ENCODE results near the gene VEPH1. TPM values are rescaled to one million over a fixed set of nuclear protein-coding genes. Genes with fewer than 3 reads are reported as not detected.

The VEPH1 gene
- polyA plus RNA-seq, 1 donor (not counting 4 experiments of a cell fraction or from before 2014, with no cell fraction given), result 0.21 TPM

DNA sequence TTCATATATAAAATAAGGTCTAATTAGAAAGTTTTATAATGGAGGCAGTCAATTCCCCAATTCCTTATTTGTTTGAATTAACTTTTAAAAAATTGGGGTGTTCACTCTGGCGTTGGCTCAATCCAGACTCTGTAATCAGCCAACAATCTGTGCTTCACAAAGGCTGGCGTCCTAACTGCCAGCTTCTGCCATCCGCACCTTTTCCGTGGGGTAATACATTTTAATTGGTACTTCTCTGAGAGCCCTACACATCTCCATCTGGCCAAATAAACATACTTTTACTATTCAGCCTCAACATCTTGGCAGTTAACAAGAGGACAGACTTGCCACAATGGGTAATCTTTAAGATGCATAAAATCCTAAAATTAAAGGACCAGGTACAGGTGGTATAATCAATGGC lies 218.1 kb downstream of the VEPH1 start:
- FAIRE-seq (no peak), DNase-seq (ENCODE audit: low read depth, low spot score) (no peak)
- dilution Hi-C loops (cut with MboI; ENCODE audit: extremely low pct_ligation_motif_present, low sequenced_read_pairs), result no loop called here
- Histone ChIP-seq H2AFZ (ENCODE audit: control insufficient read depth, low read length) (no peak overlapping the region), H4K20me1 (ENCODE audit: control insufficient read depth, extremely low read depth, insufficient read depth, low read length) (no peaks in the 10 kb centered on the region), H3K27ac (ENCODE audit: control insufficient read depth, insufficient read depth, low read length) (no peak overlapping the region), H3K4me1 (ENCODE audit: control insufficient read depth, extremely low read depth, insufficient read depth, low read length) (peaks cover 9% of the 10 kb centered on the region), H3K27me3 (ENCODE audit: control insufficient read depth, extremely low read depth, insufficient read depth, low read length) (no peaks in the 10 kb centered on the region), H3K36me3 (ENCODE audit: control insufficient read depth in 2 of 2, extremely low read depth in 1 of 2, insufficient read depth in 2 of 2, low read length in 2 of 2) (no peaks in the 10 kb centered on the region), H3K9me3 (ENCODE audit: control insufficient read depth, low read depth, low read length) (no peaks in the 10 kb centered on the region), H3K9me1 (ENCODE audit: control insufficient read depth, extremely low read depth, insufficient read depth, low read length) (no peaks in the 10 kb centered on the region), H3K9ac (ENCODE audit: control insufficient read depth, extremely low read depth, insufficient read depth, low read length) (no peak overlapping the region), H3K79me2 (ENCODE audit: control insufficient read depth, insufficient read depth, low read length) (no peaks in the 10 kb centered on the region), H3K4me2 (ENCODE audit: control insufficient read depth, extremely low read depth, insufficient read depth, low read depth, low read length) (no peak overlapping the region), H3K4me3 (ENCODE audit: control insufficient read depth in 2 of 3, extremely low read depth in 1 of 3, insufficient read depth in 2 of 3, low read depth in 1 of 3, low read length in 3 of 3) (no peak overlapping the region)
- TF ChIP-seq EZH2 (IDR thresholded peaks at IDR 0.05; ENCODE audit: low read length) (no peak), CTCF (optimal IDR thresholded peaks at IDR 0.05 in 1 of 3, IDR thresholded peaks at IDR 0.05 in 1 of 3, conservative IDR thresholded peaks at IDR 0.05 in 1 of 3; ENCODE audit: extremely low read depth in 1 of 3, insufficient read depth in 2 of 3, low read length in 3 of 3) (no peak)

- Histone ChIP-seq H3K9me3 (ENCODE audit: control insufficient read depth, low read depth, low read length) (no peaks in the 10 kb centered on the region), H3K27me3 (ENCODE audit: control insufficient read depth, extremely low read depth, insufficient read depth, low read length) (no peaks in the 10 kb centered on the region), H3K9me1 (ENCODE audit: control insufficient read depth, extremely low read depth, insufficient read depth, low read length) (no peaks in the 10 kb centered on the region), H3K9ac (ENCODE audit: control insufficient read depth, extremely low read depth, insufficient read depth, low read length) (no peak overlapping the region), H3K27ac (ENCODE audit: control insufficient read depth, insufficient read depth, low read length) (no peak overlapping the region), H3K4me2 (ENCODE audit: control insufficient read depth, extremely low read depth, insufficient read depth, low read depth, low read length) (no peak overlapping the region), H3K4me1 (ENCODE audit: control insufficient read depth, extremely low read depth, insufficient read depth, low read length) (peaks cover 9% of the 10 kb centered on the region), H3K4me3 (ENCODE audit: control insufficient read depth in 2 of 3, extremely low read depth in 1 of 3, insufficient read depth in 2 of 3, low read depth in 1 of 3, low read length in 3 of 3) (no peak overlapping the region), H2AFZ (ENCODE audit: control insufficient read depth, low read length) (no peak overlapping the region), H3K36me3 (ENCODE audit: control insufficient read depth in 2 of 2, extremely low read depth in 1 of 2, insufficient read depth in 2 of 2, low read length in 2 of 2) (no peaks in the 10 kb centered on the region), H4K20me1 (ENCODE audit: control insufficient read depth, extremely low read depth, insufficient read depth, low read length) (no peaks in the 10 kb centered on the region), H3K79me2 (ENCODE audit: control insufficient read depth, insufficient read depth, low read length) (no peaks in the 10 kb centered on the region)
- TF ChIP-seq CTCF (optimal IDR thresholded peaks at IDR 0.05 in 1 of 3, IDR thresholded peaks at IDR 0.05 in 1 of 3, conservative IDR thresholded peaks at IDR 0.05 in 1 of 3; ENCODE audit: extremely low read depth in 1 of 3, insufficient read depth in 2 of 3, low read length in 3 of 3) (no peak), EZH2 (IDR thresholded peaks at IDR 0.05; ENCODE audit: low read length) (no peak)
- FAIRE-seq (no peak), DNase-seq (ENCODE audit: low read depth, low spot score) (no peak)
- dilution Hi-C loops (cut with MboI; ENCODE audit: extremely low pct_ligation_motif_present, low sequenced_read_pairs), result no loop called here
Measured at GRCh38 chr3:157284688-157285087, 218.5 kb downstream of the VEPH1 start.
